Stomach (tissue), 9 donors: Measurements from ENCODE around the gene ARHGAP26. TPM values are rescaled to one million over a fixed set of nuclear protein-coding genes. Genes with fewer than 3 reads are reported as not detected.

Source experiments
- DNase-seq, 2 donors: peaks; one replicate each; pipeline versions ENCODE4 v3.0.0 to v3.0.0-alpha.2; 2013 to 2019
- H3K27ac ChIP-seq, 5 donors: fragments of 200-600 bp in 4 of 5; sonication (generic) in 4 of 5; one replicate each; pipeline ENCODE4 v1.5.1; 2013 to 2019; ENCODE audit warnings: mild to moderate bottlenecking in 1 of 5, moderate library complexity in 1 of 5
- H3K27me3 ChIP-seq, 3 donors: fragments of 200-600 bp; sonication (generic); one replicate each; pipeline ENCODE4 v1.5.1; 2017 to 2019; ENCODE audit warnings: mixed run types in 1 of 3
- H3K36me3 ChIP-seq, 4 donors: fragments of 200-600 bp; sonication (generic); 1 replicate in 3 of 4; 2 replicates in 1 of 4; pipeline ENCODE4 v1.5.1; 2016 to 2019
- H3K4me1 ChIP-seq, 4 donors: fragments of 200-600 bp; sonication (generic); one replicate each; pipeline ENCODE4 v1.5.1; 2016 to 2019
- H3K4me3 ChIP-seq, 4 donors: fragments of 200-600 bp; sonication (generic) in 3 of 4; one replicate each; pipeline ENCODE4 v1.5.1; 2016 to 2019; ENCODE audit warnings: mild to moderate bottlenecking in 1 of 4
- H3K9me3 ChIP-seq, 4 donors: fragments of 200-600 bp; sonication (generic); one replicate each; pipeline ENCODE4 v1.5.1; 2016 to 2019
- CTCF ChIP-seq, 7 experiments: fragments of 450-650 bp in 4 of 7; fragments of 200-600 bp in 3 of 7; sonication (generic) in 3 of 7; IDR thresholded peaks; one replicate each; pipeline ENCODE4 v1.5.1; 2016 to 2019; ENCODE audit warnings: antibody characterized with exemption in 7 of 7, control low read depth in 2 of 7, mild to moderate bottlenecking in 1 of 7
- EP300 ChIP-seq: sonication (generic); formaldehyde crosslinking; IDR thresholded peaks from one replicate; pipeline ENCODE4 v1.6.1; 2017; ENCODE audit warnings: antibody characterized with exemption
- POLR2A ChIP-seq, 4 donors: fragments of 450-650 bp; IDR thresholded peaks; one replicate each; pipeline ENCODE4 v1.6.1; 2016; ENCODE audit warnings: antibody characterized with exemption in 4 of 4, control low read depth in 2 of 4, mild to moderate bottlenecking in 1 of 4, moderate library complexity in 1 of 4
- POLR2AphosphoS5 ChIP-seq, 3 donors: sonication (generic); formaldehyde crosslinking; IDR thresholded peaks; one replicate each; pipeline ENCODE4 v1.6.1; 2016; ENCODE audit warnings: antibody characterized with exemption in 3 of 3
- WGBS, 5 donors: extraction: QIAGEN DNeasy Blood & Tissue Kit in 3 of 5; methylation state at CpG; one replicate each; pipeline versions ENCODE4 v1.1.5 to v1.1.7; 2013 to 2018; 5-methylcytosine and 5-hydroxymethylcytosine counted together
- intact Hi-C: fragments of 100-400 bp; cut with DNase I; formaldehyde crosslinking; loops from one replicate; pipeline ENCODE4 v1.15.1; 2023; ENCODE audit warnings: low total_unique reads
- polyA plus RNA-seq, 3 donors: library from polyadenylated mRNA; stranded (reverse); fragments of 200-250 nt; gene quantifications; one replicate each; pipeline ENCODE4 v1.2.3, GENCODE V29; 2013
- total RNA-seq, 5 donors: library from RNA; depleted of rRNA; stranded (reverse); fragments of >200 nt; gene quantifications; one replicate each; pipeline versions ENCODE4 v1.1.0 to v1.2.3, GENCODE V29; 2014 to 2016
- donor health status: healthy with polysubstance abuse.
- donor health status: Bipolar disorder and iron deficiency.
- donor health status: healthy.

Gene ARHGAP26
- total and polyA plus RNA-seq, 8 donors, result 4.0 to 115 (median 34.1) TPM

- intact Hi-C loops, result no loop called here
- DNase-seq, result no peak
- WGBS, 5 donors, result 32 to 76% (median 55%) methylated on average over 6 of the region's 6 CpGs
- Histone ChIP-seq H3K4me1 (peaks cover 0 to 14% (median 7%) of the 10 kb centered on the region in 4 donors), H3K9me3 (no peaks in the 10 kb centered on the region), H3K4me3 (no peak overlapping the region), H3K27ac (no peak overlapping the region), H3K36me3 (no peaks in the 10 kb centered on the region), H3K27me3 (no peaks in the 10 kb centered on the region)
- TF ChIP-seq CTCF (IDR thresholded peaks at IDR 0.05) (no peak), EP300 (no peak), POLR2A (IDR thresholded peaks at IDR 0.05) (no peak), POLR2AphosphoS5 (IDR thresholded peaks at IDR 0.05) (no peak)
These were observed 332.2 kb downstream of the ARHGAP26 start for GRCh38 chr5:143102411-143102810.

GRCh38 chr5:143105216-143105905 lies 335.2 kb downstream of the ARHGAP26 start:
- peaks cover 6 to 40% (median 25%) of the 10 kb centered on the region in 4 donors for H3K4me1 ChIP-seq
- 84 to 88% (median 85%) methylated on average over 16 of the region's 16 CpGs for WGBS, 5 donors
- H3K27ac ChIP-seq, result no peak overlapping the region
- intact Hi-C loops, result no loop called here
- TF ChIP-seq CTCF (IDR thresholded peaks at IDR 0.05) (no peak), EP300 (no peak), POLR2A (IDR thresholded peaks at IDR 0.05) (no peak), POLR2AphosphoS5 (IDR thresholded peaks at IDR 0.05) (no peak)
- H3K4me3 ChIP-seq, result no peak overlapping the region
- no peaks in the 10 kb centered on the region for H3K36me3 ChIP-seq
- no peak for DNase-seq
- no peaks in the 10 kb centered on the region for H3K9me3 ChIP-seq
- no peaks in the 10 kb centered on the region for H3K27me3 ChIP-seq

DNA sequence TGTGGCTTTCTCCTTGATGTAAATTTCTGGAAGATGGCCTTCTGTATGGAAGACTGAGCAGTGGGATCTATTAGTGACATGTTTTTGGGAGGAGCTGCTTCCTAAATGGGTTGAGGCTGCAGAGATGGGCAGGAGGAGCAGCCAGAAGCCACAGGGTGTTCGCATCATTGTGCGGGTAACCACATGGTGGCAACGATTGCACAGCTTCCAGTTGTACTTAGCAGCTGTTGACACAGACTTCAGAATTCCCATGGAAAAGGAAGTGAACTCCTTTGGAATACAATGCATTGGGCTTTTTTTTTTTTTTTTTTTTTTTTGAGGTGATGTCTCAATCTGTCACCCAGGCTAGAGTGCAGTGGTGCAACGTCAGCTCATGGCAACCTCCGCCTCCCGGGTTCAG lies 336.0 kb downstream of the ARHGAP26 start:
- peak; percentile 39 to 78 for DNase-seq
- WGBS, 5 donors, result 64 to 76% (median 73%) methylated on average over 6 of the region's 6 CpGs

GRCh38 chr5:143108498-143109128 lies 338.4 kb downstream of the ARHGAP26 start:
- WGBS, 5 donors, result 25 to 35% (median 29%) methylated on average over 3 of the region's 3 CpGs
- intact Hi-C loops, result no loop called here
- H3K27ac ChIP-seq, result no peak overlapping the region

More for the DNA sequence above, 336.0 kb downstream of the ARHGAP26 start:
- no peaks in the 10 kb centered on the region for H3K9me3 ChIP-seq
- H3K27ac ChIP-seq, result no peak overlapping the region
- TF ChIP-seq POLR2A (IDR thresholded peaks at IDR 0.05), result no peak
- peak in 3 of 7 experiments; percentile 9 to 33 (median 16) for TF ChIP-seq CTCF (IDR thresholded peaks at IDR 0.05)
- TF ChIP-seq POLR2AphosphoS5 (IDR thresholded peaks at IDR 0.05), result peak in 1 of 3 donors; percentile 36
- H3K4me1 ChIP-seq, result peaks cover 6 to 48% (median 32%) of the 10 kb centered on the region in 4 donors
- no peaks in the 10 kb centered on the region for H3K27me3 ChIP-seq
- intact Hi-C loops, result no loop called here
- no peak overlapping the region for H3K4me3 ChIP-seq
- H3K36me3 ChIP-seq, result no peaks in the 10 kb centered on the region

More at GRCh38 chr5:143108498-143109128, 338.4 kb downstream of the ARHGAP26 start:
- no peak overlapping the region for H3K4me3 ChIP-seq
- no peaks in the 10 kb centered on the region for H3K36me3 ChIP-seq
- peak; percentile 49 to 83 for DNase-seq
- peaks cover 0 to 45% (median 33%) of the 10 kb centered on the region in 4 donors for H3K4me1 ChIP-seq
- no peaks in the 10 kb centered on the region for H3K27me3 ChIP-seq
- H3K9me3 ChIP-seq, result no peaks in the 10 kb centered on the region
- TF ChIP-seq POLR2A (IDR thresholded peaks at IDR 0.05) (no peak), CTCF (IDR thresholded peaks at IDR 0.05) (no peak), POLR2AphosphoS5 (IDR thresholded peaks at IDR 0.05) (no peak), EP300 (no peak)
